Gastroesophageal sphincter (tissue), 3 donors: ENCODE measurements around the gene NEUROG1.

Experiments used
- CTCF ChIP-seq, 4 experiments: fragments of 200-600 bp in 2 of 4; fragments of 450-650 bp in 2 of 4; sonication (generic) in 1 of 4; IDR thresholded peaks; one replicate each; pipeline ENCODE4 v1.5.1; 2017 to 2019; ENCODE audit warnings: antibody characterized with exemption in 4 of 4, mild to moderate bottlenecking in 2 of 4, moderate library complexity in 2 of 4
- EP300 ChIP-seq: sonication (generic); formaldehyde crosslinking; IDR thresholded peaks from one replicate; pipeline ENCODE4 v1.6.1; 2017; ENCODE audit warnings: antibody characterized with exemption, mild to moderate bottlenecking
- POLR2A ChIP-seq, 2 donors: fragments of 450-650 bp; IDR thresholded peaks; one replicate each; pipeline ENCODE4 v1.6.1; 2017; ENCODE audit warnings: antibody characterized with exemption in 2 of 2, mild to moderate bottlenecking in 2 of 2, moderate library complexity in 1 of 2
- POLR2AphosphoS5 ChIP-seq: sonication (generic); formaldehyde crosslinking; IDR thresholded peaks from one replicate; pipeline ENCODE4 v1.6.1; 2017; ENCODE audit warnings: antibody characterized with exemption

GRCh38 chr5:135541807-135542502 lies 6.2 kb upstream of the NEUROG1 start:
- TF ChIP-seq CTCF (IDR thresholded peaks at IDR 0.05) (no peak), POLR2AphosphoS5 (no peak), EP300 (no peak), POLR2A (IDR thresholded peaks at IDR 0.05) (no peak)
